IMR-90 (cell line): ENCODE measurements around the gene MECR. TPM values are rescaled to one million over a fixed set of nuclear protein-coding genes. Genes with fewer than 3 reads are reported as not detected.

Experiments
- ATAC-seq: fragments of 200-7000 bp; cut with Tn5 transposase; 2 replicates; pipeline ENCODE4 v1.9.1; 2020; ENCODE audit warnings: low read depth, mild to moderate bottlenecking, moderate library complexity
- BruUV-seq: library from RNA; stranded (reverse); fragments of 400-500 nt; replicated peaks from 2 replicates; lab custom pipeline; 2021; lab: Mats Ljungman, UMichigan
- CTCF ChIA-PET: fragments of 300-600 bp; formaldehyde crosslinking; extraction: SDS; loops from one replicate; lab custom pipeline; 2021; ENCODE audit warnings: antibody characterized with exemption; lab: Yijun Ruan, JAX
- POLR2A ChIA-PET: fragments of 300-600 bp; sonication (Branson Sonifier 250); formaldehyde crosslinking; loops from one replicate; lab custom pipeline; 2022; ENCODE audit warnings: antibody characterized with exemption; ENCODE audit not compliant: unreplicated experiment; lab: Charles Lee
- DNase-seq: peaks from one replicate; pipeline ENCODE4 v3.0.0; 2013
- H2AFZ ChIP-seq: replicated peaks from 2 replicates; pipeline ENCODE3; 2013; ENCODE audit warnings: low read length, mild to moderate bottlenecking; ENCODE audit not compliant: poor library complexity
- H2AK5ac ChIP-seq: 2 replicates; pipeline ENCODE4 v1.6.1; 2013; ENCODE audit warnings: low read depth, low read length, inconsistent platforms
- H2AK9ac ChIP-seq: replicated peaks from 2 replicates; pipeline ENCODE3; 2013; ENCODE audit warnings: mild to moderate bottlenecking, low read depth, low read length, moderate library complexity; ENCODE audit not compliant: poor library complexity
- H2BK120ac ChIP-seq: 2 replicates; pipeline ENCODE4 v1.6.1; 2013; ENCODE audit warnings: low read depth, low read length, inconsistent platforms
- H2BK15ac ChIP-seq: 3 replicates; pipeline ENCODE4 v1.6.1; 2013; ENCODE audit warnings: low read depth, low read length, inconsistent platforms
- H2BK20ac ChIP-seq: 2 replicates; pipeline ENCODE4 v1.6.1; 2013; ENCODE audit warnings: low read depth, mild to moderate bottlenecking, inconsistent platforms, low read length, moderate library complexity
- H2BK5ac ChIP-seq: 2 replicates; pipeline ENCODE4 v1.6.1; 2013; ENCODE audit warnings: mild to moderate bottlenecking, low read depth, low read length, inconsistent platforms; ENCODE audit not compliant: poor library complexity, severe bottlenecking
- H3K14ac ChIP-seq: replicated peaks from 2 replicates; pipeline ENCODE4 v1.6.1; 2013; ENCODE audit warnings: low read depth, low read length, inconsistent platforms
- H3K18ac ChIP-seq: 2 replicates; pipeline ENCODE4 v1.6.1; 2013; ENCODE audit warnings: low read depth, low read length, control low read depth
- H3K23ac ChIP-seq: 2 replicates; pipeline ENCODE4 v1.6.1; 2013; ENCODE audit warnings: low read depth, low read length, inconsistent platforms
- H3K27ac ChIP-seq: 2 replicates; pipeline ENCODE4 v1.5.1; 2013; ENCODE audit warnings: mild to moderate bottlenecking, control low read depth, low read length; ENCODE audit not compliant: insufficient read depth
- H3K27me3 ChIP-seq: 2 replicates; pipeline ENCODE4 v1.6.1; 2013; ENCODE audit warnings: low read length; ENCODE audit not compliant: control insufficient read depth, insufficient read depth
- H3K36me3 ChIP-seq: 2 replicates; pipeline ENCODE4 v1.6.1; 2013; ENCODE audit warnings: low read length, mixed read lengths; ENCODE audit not compliant: control insufficient read depth, insufficient read depth
- H3K4ac ChIP-seq: 2 replicates; pipeline ENCODE4 v1.6.1; 2013; ENCODE audit warnings: low read depth, low read length, inconsistent platforms
- H3K4me1 ChIP-seq: 2 replicates; pipeline ENCODE4 v1.6.1; 2013; ENCODE audit warnings: low read length, mixed read lengths; ENCODE audit not compliant: control insufficient read depth, insufficient read depth
- H3K4me2 ChIP-seq: 2 replicates; pipeline ENCODE4 v1.6.1; 2013; ENCODE audit warnings: low read depth, mild to moderate bottlenecking, control low read depth, low read length, moderate library complexity
- H3K4me3 ChIP-seq: 2 replicates; pipeline ENCODE4 v1.5.1; 2013; ENCODE audit warnings: low read depth, mild to moderate bottlenecking, control low read depth, low read length, moderate library complexity; ENCODE audit not compliant: insufficient read depth
- H3K56ac ChIP-seq: 2 replicates; pipeline ENCODE4 v1.6.1; 2013; ENCODE audit warnings: low read length, inconsistent platforms; ENCODE audit not compliant: insufficient read depth; ENCODE audit errors: extremely low read depth
- H3K79me1 ChIP-seq, 2 experiments: 2 replicates each; pipeline ENCODE4 v1.6.1; 2013; ENCODE audit warnings: low read length in 2 of 2, inconsistent platforms in 1 of 2, low read depth in 1 of 2
- H3K9ac ChIP-seq: 2 replicates; pipeline ENCODE4 v1.6.1; 2013; ENCODE audit warnings: low read depth, low read length, control low read depth
- H3K9me1 ChIP-seq: 2 replicates; pipeline ENCODE4 v1.6.1; 2013; ENCODE audit warnings: low read length, inconsistent platforms; ENCODE audit not compliant: insufficient read depth
- H3K9me3 ChIP-seq: 2 replicates; pipeline ENCODE4 v1.6.1; 2013; ENCODE audit warnings: low read length; ENCODE audit not compliant: control insufficient read depth, insufficient read depth
- H4K20me1 ChIP-seq: 2 replicates; pipeline ENCODE4 v1.6.1; 2013; ENCODE audit warnings: low read length, inconsistent platforms; ENCODE audit not compliant: insufficient read depth
- H4K5ac ChIP-seq: 2 replicates; pipeline ENCODE4 v1.6.1; 2013; ENCODE audit warnings: mild to moderate bottlenecking, low read depth, low read length, control low read depth
- H4K8ac ChIP-seq, 2 experiments: 2 replicates each; pipeline ENCODE4 v1.6.1; 2013; ENCODE audit warnings: low read depth in 2 of 2, low read length in 2 of 2, control low read depth in 1 of 2, inconsistent platforms in 1 of 2
- H4K91ac ChIP-seq: 2 replicates; pipeline ENCODE4 v1.6.1; 2013; ENCODE audit warnings: low read depth, low read length, inconsistent platforms; ENCODE audit not compliant: insufficient read depth
- BHLHE40 ChIP-seq: fragments of 150-350 bp; IDR thresholded peaks from 2 replicates; pipeline ENCODE4 v1.6.1; 2016; ENCODE audit warnings: mild to moderate bottlenecking, low read depth, low read length
- CEBPB ChIP-seq: IDR thresholded peaks from 2 replicates; pipeline ENCODE4 v1.6.1; 2012; ENCODE audit warnings: low read depth, low read length, improper control_type of control experiment
- CHD1 ChIP-seq: IDR thresholded peaks from 2 replicates; pipeline ENCODE4 v1.6.1; 2012; ENCODE audit warnings: low read depth, low read length, improper control_type of control experiment
- CTCF ChIP-seq: conservative IDR thresholded peaks from 2 replicates; pipeline ENCODE4 v1.5.1; 2012; ENCODE audit warnings: mild to moderate bottlenecking, low read depth, low read length, improper control_type of control experiment
- ELK1 ChIP-seq: fragments of 150-350 bp; IDR thresholded peaks from 2 replicates; pipeline ENCODE4 v1.6.1; 2016; ENCODE audit warnings: low read depth, mild to moderate bottlenecking, low read length, moderate library complexity, borderline replicate concordance
- FOS ChIP-seq: fragments of 150-350 bp; IDR thresholded peaks from 2 replicates; pipeline ENCODE4 v1.6.1; 2016; ENCODE audit warnings: low read depth, low read length
- MAZ ChIP-seq: IDR thresholded peaks from 2 replicates; pipeline ENCODE4 v1.6.1; 2012; ENCODE audit warnings: low read depth, mild to moderate bottlenecking, low read length, improper control_type of control experiment, moderate library complexity, borderline replicate concordance
- MXI1 ChIP-seq: IDR thresholded peaks from 2 replicates; pipeline ENCODE4 v1.6.1; 2012; ENCODE audit warnings: low read depth, mild to moderate bottlenecking, low read length, moderate library complexity, borderline replicate concordance
- NFE2L2 ChIP-seq: fragments of 150-350 bp; IDR thresholded peaks from 2 replicates; pipeline ENCODE4 v1.6.1; 2016; ENCODE audit warnings: low read depth, mild to moderate bottlenecking, low read length
- POLR2A ChIP-seq: IDR thresholded peaks from 2 replicates; pipeline ENCODE4 v1.6.1; 2012; ENCODE audit warnings: mild to moderate bottlenecking, low read depth, low read length
- RAD21 ChIP-seq: IDR thresholded peaks from 2 replicates; pipeline ENCODE4 v1.6.1; 2012; ENCODE audit warnings: low read length, improper control_type of control experiment
- RCOR1 ChIP-seq: IDR thresholded peaks from 2 replicates; pipeline ENCODE4 v1.6.1; 2012; ENCODE audit warnings: mild to moderate bottlenecking, low read length, improper control_type of control experiment; ENCODE audit not compliant: insufficient replicate concordance
- RFX5 ChIP-seq: IDR thresholded peaks from 2 replicates; pipeline ENCODE4 v1.8.0; 2012; ENCODE audit warnings: low read depth, mild to moderate bottlenecking, low read length, moderate library complexity
- SMC3 ChIP-seq: fragments of 150-350 bp; IDR thresholded peaks from 2 replicates; pipeline ENCODE4 v1.6.1; 2016; ENCODE audit warnings: low read depth, mild to moderate bottlenecking, antibody characterized with exemption, low read length, moderate library complexity
- WGBS, 2 experiments: methylation state at CpG; one replicate each; pipeline versions ENCODE4 v1.1.5 to v1.1.7; 2013; ENCODE audit warnings: missing lambda C conversion rate in 2 of 2; ENCODE audit not compliant: insufficient read length in 1 of 2; ENCODE audit errors: extremely low coverage in 2 of 2; 5-methylcytosine and 5-hydroxymethylcytosine counted together
- dilution Hi-C: fragments of 300-500 bp; cut with HindIII; formaldehyde crosslinking; loops from one replicate; pipeline ENCODE4 v1.14.3; 2018; ENCODE audit warnings: low sequenced_read_pairs; ENCODE audit not compliant: unreplicated experiment
- in situ Hi-C: fragments of 300-500 bp; cut with MboI; formaldehyde crosslinking; loops from 3 replicates; pipeline ENCODE4 v1.14.3; 2019; ENCODE audit warnings: low sequenced_read_pairs, inconsistent platforms, mixed read lengths
- intact Hi-C: fragments of 100-400 bp; cut with micrococcal nuclease; formaldehyde crosslinking; loops from 2 replicates; pipeline ENCODE4 v1.10.0; 2022
- polyA plus RNA-seq, 3 experiments: library from polyadenylated mRNA; depleted of rRNA; stranded (reverse); fragments of >200 nt; gene quantifications; 2 replicates each; pipeline ENCODE4 v1.2.3, GENCODE V29; 2012; ENCODE audit warnings: low replicate concordance in 1 of 3
- total RNA-seq: library from RNA; depleted of rRNA; stranded (reverse); fragments of >200 nt; gene quantifications from 2 replicates; pipeline ENCODE4 v1.2.3, GENCODE V29; 2012

MECR gene
- total and polyA plus RNA-seq, 2 of the 4 experiments (the other 2 are of a cell fraction): 20.3 to 24.8 TPM

GRCh38 chr1:29223521-29223920 is 7.2 kb downstream of the MECR start:
- BruUV-seq: no TSS peak
- Histone ChIP-seq H3K36me3 (peaks cover 8% of the 10 kb centered on the region), H3K4me2 (no peak overlapping the region), H2BK120ac (no peak overlapping the region), H3K9me1 (peaks cover 5% of the 10 kb centered on the region; the same call in 1 of the 2 replicates), H2BK20ac (no peak overlapping the region), H2AK5ac (no peak overlapping the region), H3K18ac (no peak overlapping the region), H3K27ac (no peak overlapping the region), H3K9ac (no peak overlapping the region), H3K27me3 (no peaks in the 10 kb centered on the region), H2BK5ac (no peak overlapping the region), H4K20me1 (no peaks in the 10 kb centered on the region; the same call in 1 of the 2 replicates), H4K8ac (no peak overlapping the region), H2AK9ac (no peak overlapping the region), H4K91ac (no peak overlapping the region), H2AFZ (no peak overlapping the region), H3K4me1 (peaks cover 4% of the 10 kb centered on the region; the same call in 1 of the 2 replicates), H2BK15ac (no peak overlapping the region), H3K9me3 (no peaks in the 10 kb centered on the region), H3K56ac (no peak overlapping the region), H4K5ac (no peak overlapping the region), H3K4me3 (no peak overlapping the region), H3K79me1 (peaks cover 25% of the 10 kb centered on the region in 2 experiments), H3K23ac (no peak overlapping the region), H3K14ac (no peak overlapping the region), H3K4ac (no peak overlapping the region)
- ATAC-seq: no peak
- DNase-seq: no peak
- WGBS, 2 experiments: 100% methylated on average over 1 of the region's 6 CpGs; no CpG with 5 or more reads in 1 of the 2 experiments
- ChIA-PET CTCF (no interaction called here), POLR2A (no interaction called here)
- TF ChIP-seq BHLHE40: no peak
- TF ChIP-seq MXI1: no peak
- TF ChIP-seq FOS: no peak
- TF ChIP-seq SMC3: no peak
- no peak for TF ChIP-seq ELK1
- no peak for TF ChIP-seq NFE2L2
- TF ChIP-seq CTCF: no peak
- no peak for TF ChIP-seq MAZ
- TF ChIP-seq RCOR1: no peak
- no peak for TF ChIP-seq POLR2A
- TF ChIP-seq RFX5: no peak
- TF ChIP-seq RAD21: no peak
- TF ChIP-seq CHD1: no peak
- TF ChIP-seq CEBPB: no peak
- in situ Hi-C loops: no loop called here
- intact Hi-C loops: no loop called here
- dilution Hi-C loops: no loop called here
